ES-I3 (cell line): ENCODE results near the gene HNMT.

Experiments
- H3K36me3 ChIP-seq: 2 replicates; pipeline ENCODE4 v1.6.1; 2013; ENCODE audit warnings: mild to moderate bottlenecking, low read length, control low read depth, moderate library complexity; ENCODE audit not compliant: insufficient read depth
- H3K4me1 ChIP-seq: 2 replicates; pipeline ENCODE4 v1.6.1; 2013; ENCODE audit warnings: mild to moderate bottlenecking, control low read depth, low read length; ENCODE audit not compliant: insufficient read depth
- H3K9ac ChIP-seq: 2 replicates; pipeline ENCODE4 v1.6.1; 2013; ENCODE audit warnings: low read depth, mild to moderate bottlenecking, low read length, moderate library complexity
- H3K9me3 ChIP-seq: 2 replicates; pipeline ENCODE4 v1.6.1; 2013; ENCODE audit warnings: mild to moderate bottlenecking, low read length, moderate library complexity; ENCODE audit not compliant: control insufficient read depth, insufficient read depth

The HNMT gene

DNA sequence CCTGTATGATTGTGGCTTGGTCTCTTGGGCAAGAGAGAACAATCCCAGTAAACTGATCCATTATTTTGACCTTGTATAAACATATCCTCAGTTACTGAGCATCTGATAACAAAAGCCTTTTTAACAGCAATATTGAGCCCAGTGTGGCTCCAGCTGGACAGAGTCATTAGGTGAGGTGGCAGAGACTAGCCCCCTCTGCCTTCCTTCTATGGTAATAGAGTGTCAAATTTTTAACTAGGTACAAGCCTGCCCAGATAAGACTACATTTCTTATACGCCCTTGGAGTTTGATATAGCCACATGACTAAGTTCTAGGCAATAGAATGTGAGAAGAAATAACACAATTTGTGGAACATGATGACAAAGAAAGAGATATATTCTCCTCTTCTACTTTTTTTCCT lies 56.2 kb downstream of the HNMT start:
- H3K9me3 ChIP-seq: no peaks in the 10 kb centered on the region
- H3K4me1 ChIP-seq: no peaks in the 10 kb centered on the region
- H3K36me3 ChIP-seq: no peaks in the 10 kb centered on the region
- H3K9ac ChIP-seq: no peak overlapping the region

DNA sequence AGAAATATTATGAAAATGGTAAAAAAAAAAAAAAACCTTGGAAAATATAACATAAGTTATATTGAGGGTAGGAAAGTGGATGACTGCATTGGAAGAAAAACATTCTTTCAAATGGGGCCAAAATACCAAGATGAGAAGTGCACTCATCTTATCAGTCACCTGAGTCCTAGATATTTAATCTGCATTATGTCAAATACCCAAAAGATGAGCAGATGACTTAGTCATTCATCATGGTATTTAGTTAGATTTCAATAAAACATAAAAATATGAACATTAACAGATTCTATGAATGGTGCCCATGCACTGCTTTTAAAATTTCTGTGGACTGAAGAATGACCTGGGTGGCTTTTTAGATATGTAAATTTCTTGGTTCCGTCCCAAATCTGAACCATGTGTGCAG lies 56.9 kb downstream of the HNMT start:
- no peaks in the 10 kb centered on the region for H3K4me1 ChIP-seq
- H3K9me3 ChIP-seq: no peaks in the 10 kb centered on the region
- H3K36me3 ChIP-seq: no peaks in the 10 kb centered on the region
- H3K9ac ChIP-seq: no peak overlapping the region

DNA sequence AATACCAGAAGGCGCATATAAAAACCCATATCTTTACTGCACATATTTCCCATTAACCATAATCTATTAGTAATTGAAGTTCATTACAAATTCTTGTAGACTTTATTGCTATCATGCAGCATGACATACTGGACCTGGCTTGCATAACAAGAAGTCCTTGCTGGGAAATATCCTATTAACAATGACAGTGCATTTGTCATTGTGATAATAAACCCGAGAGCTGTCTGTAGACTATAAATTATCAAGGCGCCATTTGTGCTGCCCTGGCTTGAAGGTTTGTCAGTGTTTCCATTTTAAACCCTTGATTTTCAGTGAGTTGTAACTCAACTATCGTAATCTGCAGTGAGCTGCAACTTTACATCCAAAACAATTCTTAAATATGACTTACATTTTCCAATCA lies 59.0 kb downstream of the HNMT start:
- no peaks in the 10 kb centered on the region for H3K9me3 ChIP-seq
- H3K36me3 ChIP-seq: no peaks in the 10 kb centered on the region
- no peak overlapping the region for H3K9ac ChIP-seq
- H3K4me1 ChIP-seq: no peaks in the 10 kb centered on the region

DNA sequence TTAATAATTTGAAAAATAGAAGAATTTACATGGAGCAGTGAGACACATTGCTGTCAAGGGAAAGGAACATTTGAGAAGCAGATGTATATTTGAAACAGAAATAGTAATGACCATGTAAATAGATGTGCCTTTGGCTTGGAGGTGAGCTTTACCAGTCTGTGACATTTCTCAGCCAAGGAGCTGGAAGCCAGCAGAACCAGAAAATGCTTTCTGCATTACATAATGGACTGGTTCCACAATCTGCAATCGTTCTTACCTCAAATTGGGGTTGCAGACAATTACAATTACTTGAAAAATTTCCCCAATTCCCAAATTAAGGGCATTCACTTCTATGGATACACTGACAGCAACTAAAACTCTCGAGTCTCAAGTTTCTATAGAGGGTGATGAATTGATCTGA lies 59.7 kb downstream of the HNMT start:
- Histone ChIP-seq H3K9me3 (no peaks in the 10 kb centered on the region), H3K9ac (no peak overlapping the region), H3K4me1 (no peaks in the 10 kb centered on the region), H3K36me3 (no peaks in the 10 kb centered on the region)

DNA sequence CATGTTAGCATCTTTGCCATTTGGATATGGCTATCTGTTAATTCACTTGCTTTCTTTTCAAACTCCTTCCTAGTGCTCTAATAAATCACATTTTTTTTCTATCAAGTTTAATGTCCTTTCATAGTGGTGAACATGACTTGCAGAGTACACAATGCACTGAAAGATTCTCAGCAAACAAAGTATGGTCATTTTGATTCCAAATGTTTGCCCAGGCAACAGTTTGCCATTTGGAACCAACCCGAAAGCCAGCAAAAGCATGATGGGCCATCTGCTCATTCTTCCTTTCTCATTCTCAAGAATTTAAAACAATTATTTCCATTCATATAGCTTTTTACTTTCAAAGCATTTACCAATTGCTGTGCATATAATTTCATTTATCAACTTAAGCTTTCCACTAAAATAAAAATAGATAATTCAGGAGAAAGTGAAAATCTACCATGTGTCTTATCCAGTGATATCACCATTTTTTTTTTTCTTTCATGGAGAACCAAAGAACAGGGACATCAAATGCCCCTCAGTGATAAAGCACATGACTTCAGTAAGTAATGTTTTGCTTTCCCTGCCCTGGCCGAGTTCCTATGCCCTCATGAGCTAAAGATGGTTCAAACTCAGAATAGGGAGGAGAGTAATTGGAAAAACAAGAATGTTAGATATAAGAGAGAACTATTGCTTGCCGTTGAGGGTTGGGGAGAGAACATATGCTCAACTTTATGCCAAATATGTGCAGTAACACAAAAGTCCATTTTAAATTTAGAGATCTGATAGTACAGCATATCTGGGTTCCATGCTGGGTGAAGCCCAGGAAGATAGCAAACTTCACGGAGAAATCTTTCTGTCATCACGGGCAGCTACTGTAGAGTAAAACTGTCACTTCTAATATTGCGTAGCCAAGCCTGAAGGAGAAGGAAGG lies 62.1 kb downstream of the HNMT start:
- Histone ChIP-seq H3K9ac (no peak overlapping the region), H3K4me1 (no peaks in the 10 kb centered on the region), H3K36me3 (no peaks in the 10 kb centered on the region), H3K9me3 (no peaks in the 10 kb centered on the region)

DNA sequence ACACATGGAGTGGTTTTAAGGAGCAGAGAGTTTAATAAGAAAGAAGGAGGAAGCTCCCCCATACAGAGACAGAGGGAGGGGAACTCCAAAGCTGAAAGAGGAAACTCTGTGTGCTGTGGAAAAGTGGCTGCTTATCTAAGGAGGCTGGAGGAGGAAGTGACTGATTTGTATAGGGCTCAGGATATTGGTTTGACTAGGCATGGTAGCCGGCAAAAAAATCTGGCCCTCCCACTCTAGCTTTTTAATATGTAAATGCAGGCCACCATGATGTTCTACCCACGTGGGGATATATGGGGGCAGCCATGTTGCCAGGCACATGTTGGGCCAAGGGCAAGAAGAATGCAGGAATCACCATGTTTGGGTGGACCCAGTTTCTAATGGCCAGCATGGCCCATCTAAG lies 64.3 kb downstream of the HNMT start:
- Histone ChIP-seq H3K4me1 (no peaks in the 10 kb centered on the region), H3K9ac (no peak overlapping the region), H3K9me3 (no peaks in the 10 kb centered on the region), H3K36me3 (no peaks in the 10 kb centered on the region)

DNA sequence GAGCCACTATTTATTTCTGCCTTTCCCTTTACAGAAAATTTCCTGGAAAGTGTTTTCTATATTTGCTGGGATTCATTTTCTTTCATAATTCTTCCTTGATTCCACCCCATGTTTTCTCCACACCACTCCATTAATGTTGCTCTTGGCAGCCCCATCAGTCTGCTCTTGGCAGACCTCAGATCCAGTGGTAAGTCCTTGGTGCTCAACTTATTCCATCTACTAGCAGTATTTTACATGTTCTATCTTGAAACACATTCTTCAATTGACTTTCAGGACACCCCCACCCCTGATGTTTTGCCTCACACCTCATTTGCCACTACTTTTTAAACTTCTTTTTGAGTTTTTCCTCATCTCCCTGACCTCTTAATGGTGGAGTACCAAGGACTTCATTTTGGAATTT lies 65.0 kb downstream of the HNMT start:
- H3K4me1 ChIP-seq: no peaks in the 10 kb centered on the region
- no peak overlapping the region for H3K9ac ChIP-seq
- H3K9me3 ChIP-seq: no peaks in the 10 kb centered on the region
- no peaks in the 10 kb centered on the region for H3K36me3 ChIP-seq

DNA sequence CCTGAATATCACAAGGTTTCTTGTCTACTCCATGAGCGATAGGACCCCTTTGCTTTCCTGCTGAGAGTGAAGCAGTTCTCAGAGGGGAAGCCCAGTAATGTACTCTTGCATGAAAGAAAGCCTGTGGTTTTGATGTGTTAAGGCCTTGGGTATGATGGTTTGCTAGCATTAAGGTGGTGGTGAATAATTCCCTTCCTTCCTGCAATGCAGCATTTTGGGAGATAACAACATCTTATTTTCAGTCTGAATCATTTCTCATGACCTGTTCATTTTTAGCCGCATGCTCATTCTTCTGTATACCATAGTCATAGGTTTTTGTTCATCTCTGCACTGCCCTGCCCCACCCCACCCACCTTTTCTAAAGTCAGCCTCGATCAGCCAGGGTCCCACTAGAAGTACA lies 66.2 kb downstream of the HNMT start:
- Histone ChIP-seq H3K36me3 (no peaks in the 10 kb centered on the region), H3K9ac (no peak overlapping the region), H3K9me3 (no peaks in the 10 kb centered on the region), H3K4me1 (no peaks in the 10 kb centered on the region)

DNA sequence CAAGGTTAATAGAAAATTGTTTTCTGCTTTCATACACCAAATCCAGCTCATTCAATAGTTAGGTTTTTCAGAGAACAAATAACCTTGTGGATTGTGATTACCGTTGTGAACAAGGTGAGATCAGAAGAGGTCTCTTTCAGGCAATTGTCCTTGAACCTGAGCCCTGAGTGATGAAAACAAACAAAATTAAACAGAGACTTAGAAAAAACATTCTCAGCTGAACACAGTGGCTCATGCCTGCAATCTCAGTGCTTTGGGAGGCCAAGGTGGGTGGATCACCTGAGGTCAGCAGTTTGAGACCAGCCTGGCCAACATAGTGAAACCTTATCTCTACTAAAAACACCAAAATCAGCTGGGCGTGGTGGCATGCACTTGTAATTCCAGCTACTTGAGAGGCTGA lies 68.1 kb downstream of the HNMT start:
- Histone ChIP-seq H3K4me1 (no peaks in the 10 kb centered on the region), H3K9ac (no peak overlapping the region), H3K9me3 (no peaks in the 10 kb centered on the region), H3K36me3 (no peaks in the 10 kb centered on the region)

DNA sequence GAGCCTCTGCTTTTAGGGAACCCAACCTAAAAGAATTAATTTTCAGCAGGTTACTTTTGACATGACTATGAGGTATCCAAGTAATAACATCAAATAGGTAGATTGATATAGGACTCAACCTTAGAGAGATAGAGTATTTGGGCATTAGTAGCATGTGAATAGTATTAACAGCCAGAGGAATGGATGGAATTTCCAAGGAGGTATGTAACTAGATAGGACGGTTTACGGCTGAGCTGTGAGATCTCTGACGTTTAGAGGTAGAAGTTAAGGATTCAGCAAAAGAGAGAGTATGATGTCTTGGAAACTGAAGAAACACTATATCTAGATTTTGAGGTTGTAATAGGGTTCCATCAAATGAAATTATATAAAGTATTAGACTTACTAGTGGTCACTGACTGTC lies 70.3 kb downstream of the HNMT start:
- Histone ChIP-seq H3K9me3 (no peaks in the 10 kb centered on the region), H3K9ac (no peak overlapping the region), H3K4me1 (no peaks in the 10 kb centered on the region), H3K36me3 (no peaks in the 10 kb centered on the region)

DNA sequence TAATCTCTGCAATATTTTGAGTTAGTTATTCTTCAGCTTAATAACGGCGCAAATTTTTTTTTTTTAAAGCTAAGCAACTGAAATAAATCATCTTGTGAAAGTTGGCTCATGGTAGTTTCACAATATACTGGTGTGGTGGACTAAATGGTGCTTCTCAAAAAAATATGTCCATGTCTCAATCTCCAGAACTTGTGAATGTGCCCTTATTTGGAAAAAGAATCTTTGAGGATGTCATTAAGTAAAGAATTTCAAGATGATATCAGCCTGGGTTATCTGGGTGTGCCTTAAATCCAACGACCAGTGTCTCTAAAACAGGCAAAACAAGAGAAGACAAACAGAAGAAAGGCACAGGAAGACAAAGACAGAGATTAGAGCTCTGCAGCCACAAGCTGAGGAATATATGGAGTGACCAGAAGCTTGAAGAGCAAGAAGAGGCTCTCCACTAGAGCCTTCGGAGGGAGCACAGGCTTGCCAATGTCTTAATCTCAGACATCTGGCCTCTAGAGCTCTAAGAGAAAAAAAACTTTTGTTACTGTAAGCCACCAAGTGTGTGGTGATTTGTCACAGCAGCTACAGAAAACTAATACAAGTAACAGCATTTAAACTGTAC lies 71.4 kb downstream of the HNMT start:
- Histone ChIP-seq H3K9me3 (no peaks in the 10 kb centered on the region), H3K36me3 (no peaks in the 10 kb centered on the region), H3K9ac (no peak overlapping the region), H3K4me1 (no peaks in the 10 kb centered on the region)

DNA sequence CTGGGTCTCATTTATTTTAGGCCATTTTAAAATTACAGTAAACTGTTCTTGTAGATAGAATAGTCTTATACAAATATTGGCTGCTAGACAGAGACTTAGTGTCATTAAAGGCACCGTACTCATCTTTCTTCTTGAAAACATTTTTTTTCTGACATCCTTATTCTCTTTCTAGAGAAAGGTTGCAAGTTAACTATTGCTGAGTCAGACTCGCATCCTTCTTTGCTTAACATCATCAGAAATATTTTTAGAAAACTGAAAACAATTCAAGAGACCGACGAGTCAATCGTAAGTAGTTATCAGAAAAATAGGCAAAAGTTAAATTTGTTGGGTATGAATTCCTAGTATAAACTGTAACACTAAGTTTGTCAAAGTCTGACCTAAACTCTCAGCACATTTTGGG lies 72.2 kb downstream of the HNMT start:
- H3K9ac ChIP-seq: no peak overlapping the region
- H3K4me1 ChIP-seq: no peaks in the 10 kb centered on the region
- H3K36me3 ChIP-seq: no peaks in the 10 kb centered on the region
- H3K9me3 ChIP-seq: no peaks in the 10 kb centered on the region

DNA sequence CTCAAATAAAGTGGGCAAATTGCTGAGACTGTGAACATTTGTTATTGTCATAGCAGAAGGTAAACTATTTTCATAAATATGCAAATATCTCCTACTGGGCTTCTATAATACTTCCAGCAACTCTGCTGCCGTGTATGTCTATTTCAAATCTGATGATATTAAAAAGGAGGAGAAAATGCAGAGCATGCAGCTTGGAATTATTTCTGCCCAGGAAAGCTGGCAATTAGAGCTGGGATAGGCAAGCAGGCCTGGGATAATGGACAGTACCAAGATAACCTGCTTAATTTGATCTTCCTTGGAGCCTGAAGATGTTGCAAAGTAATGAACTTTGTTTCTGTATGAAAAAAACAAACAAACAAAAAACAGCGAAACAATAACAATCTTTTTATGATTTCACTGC lies 72.8 kb downstream of the HNMT start:
- Histone ChIP-seq H3K36me3 (no peaks in the 10 kb centered on the region), H3K9ac (no peak overlapping the region), H3K9me3 (no peaks in the 10 kb centered on the region), H3K4me1 (no peaks in the 10 kb centered on the region)

DNA sequence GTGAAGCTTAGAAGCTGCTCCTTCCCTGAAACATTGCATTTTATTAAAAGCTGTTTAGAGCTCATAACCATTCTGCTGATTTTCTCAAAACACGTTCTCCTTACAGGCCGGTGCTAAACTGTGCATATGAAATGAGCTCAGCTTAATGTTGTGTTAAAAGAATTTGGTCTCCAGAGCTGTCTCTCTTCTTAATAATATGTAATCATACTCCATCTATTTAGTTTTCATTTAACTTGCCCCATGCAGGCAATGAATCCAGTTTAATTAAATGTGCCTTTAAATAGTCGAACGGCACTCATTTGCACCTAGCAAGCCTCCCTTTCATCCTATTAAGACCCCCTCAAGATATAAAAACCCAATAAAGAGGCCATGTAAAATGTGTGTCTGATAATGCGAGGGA lies 76.3 kb downstream of the HNMT start:
- Histone ChIP-seq H3K36me3 (no peaks in the 10 kb centered on the region), H3K9me3 (no peaks in the 10 kb centered on the region), H3K4me1 (no peaks in the 10 kb centered on the region), H3K9ac (no peak overlapping the region)

DNA sequence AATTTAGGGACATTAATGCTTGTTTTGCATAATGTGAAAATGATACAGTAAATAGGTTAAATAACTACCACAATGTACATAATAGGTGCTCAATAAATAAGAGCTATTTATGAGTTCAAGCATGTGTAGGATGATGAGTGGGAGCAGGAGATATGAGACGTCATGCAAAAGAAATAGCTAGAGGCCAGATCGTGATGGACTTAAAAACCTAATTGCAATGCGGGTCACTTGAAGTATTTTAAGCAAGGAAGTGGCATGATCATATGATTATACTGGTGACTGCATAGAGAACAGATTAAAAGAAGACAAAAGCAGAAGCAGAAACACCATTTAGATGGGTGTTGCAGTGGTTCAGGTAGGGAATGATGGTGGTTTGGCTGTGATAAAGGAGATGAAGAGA lies 78.0 kb downstream of the HNMT start:
- Histone ChIP-seq H3K4me1 (no peaks in the 10 kb centered on the region), H3K9ac (no peak overlapping the region), H3K36me3 (no peaks in the 10 kb centered on the region), H3K9me3 (no peaks in the 10 kb centered on the region)
